H54 (cell line): ENCODE results near the gene SLC4A4.

ENCODE experiments used
- DNase-seq: peaks from one replicate; pipeline ENCODE4 v3.0.0; 2011; ENCODE audit warnings: low spot score, mixed read lengths; ENCODE audit not compliant: insufficient read length
- FAIRE-seq: peaks from 3 replicates; lab custom pipeline; 2011; peaks lifted over from hg19 to GRCh38; lab: Jason Lieb, UNC
- POLR2A ChIP-seq: IDR thresholded peaks from 2 replicates; pipeline ENCODE4 v1.6.1; 2011; ENCODE audit warnings: low read depth, mild to moderate bottlenecking, low read length

The SLC4A4 gene

DNA sequence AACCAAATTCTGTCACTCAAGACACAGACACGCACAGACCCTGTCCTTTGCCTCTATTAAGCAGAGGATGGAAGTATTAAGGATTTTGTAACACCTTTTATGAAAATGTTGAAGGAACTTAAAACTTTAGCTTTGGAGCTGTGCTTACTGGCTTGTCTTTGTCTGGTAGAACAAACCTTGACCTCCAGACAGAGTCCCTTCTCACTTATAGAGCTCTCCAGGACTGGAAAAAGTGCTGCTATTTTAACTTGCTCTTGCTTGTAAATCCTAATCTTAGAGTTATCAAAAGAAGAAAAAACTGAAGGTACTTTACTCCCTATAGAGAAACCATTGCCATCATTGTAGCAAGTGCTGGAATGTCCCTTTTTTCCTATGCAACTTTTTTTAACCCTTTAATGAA is 229.3 kb downstream of the SLC4A4 start:
- no peak for DNase-seq
- FAIRE-seq, result no peak
- TF ChIP-seq POLR2A, result no peak

DNA sequence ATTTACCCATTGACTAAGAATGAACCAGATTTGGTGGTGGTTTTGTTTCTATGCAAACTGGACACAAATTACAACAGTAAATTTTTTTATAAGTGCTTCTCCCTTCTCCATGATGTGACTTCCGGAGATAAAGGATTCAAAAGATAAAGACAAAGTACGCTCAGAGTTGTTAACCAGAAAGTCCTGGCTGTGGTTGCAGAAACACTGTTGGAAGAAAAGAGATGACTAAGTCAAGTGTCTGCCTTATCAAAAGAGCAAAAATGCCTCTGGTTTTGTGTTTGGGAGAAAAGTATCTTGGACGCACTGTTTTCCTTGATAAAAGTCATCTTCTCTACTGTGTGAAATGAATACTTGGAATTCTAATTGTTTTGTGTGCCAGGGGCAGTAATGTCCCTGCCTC is 231.7 kb downstream of the SLC4A4 start:
- FAIRE-seq, result no peak

DNA sequence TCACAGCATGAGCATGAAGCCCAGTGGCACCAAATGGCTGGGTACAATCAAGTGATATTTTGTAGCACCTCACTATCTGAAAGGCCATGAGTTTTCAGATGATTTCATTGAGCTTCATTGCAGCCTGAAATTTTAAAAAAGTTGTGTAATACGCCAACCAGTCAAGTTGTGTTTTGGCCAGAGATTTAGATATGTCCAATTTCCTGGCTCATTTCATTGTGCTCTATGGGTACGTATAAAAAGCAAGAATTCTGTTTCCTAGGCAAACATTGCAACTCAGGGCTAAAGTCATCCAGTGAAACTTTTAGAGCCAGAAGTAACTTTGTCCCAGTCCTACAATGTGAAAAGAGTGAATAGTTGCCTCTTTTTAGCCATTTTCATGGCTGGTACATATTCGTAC is 232.5 kb downstream of the SLC4A4 start:
- no peak for DNase-seq
- no peak for TF ChIP-seq POLR2A
- FAIRE-seq, result no peak

More for the DNA sequence above, 231.7 kb downstream of the SLC4A4 start:
- no peak for DNase-seq
- no peak for TF ChIP-seq POLR2A

DNA sequence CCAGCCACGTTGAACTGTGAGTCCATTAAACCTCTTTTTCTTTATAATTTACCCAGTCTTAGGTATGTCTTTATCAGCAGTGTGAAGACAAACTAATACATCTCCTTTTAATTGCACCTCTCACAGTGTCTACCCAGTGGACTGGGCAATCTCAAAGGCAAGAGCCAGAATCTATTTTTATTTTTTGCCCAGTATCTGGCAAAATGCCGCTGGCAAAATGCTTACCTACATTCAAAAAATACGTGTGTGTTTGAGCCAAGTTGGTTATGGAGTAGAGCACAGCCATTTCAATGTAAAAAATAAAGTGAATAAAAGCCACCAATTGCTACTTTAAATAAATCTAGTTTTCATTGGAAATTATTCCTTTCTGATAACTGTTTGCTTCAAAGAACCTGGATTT is 245.2 kb downstream of the SLC4A4 start:
- TF ChIP-seq POLR2A, result no peak
- DNase-seq (no peak), FAIRE-seq (no peak)

DNA sequence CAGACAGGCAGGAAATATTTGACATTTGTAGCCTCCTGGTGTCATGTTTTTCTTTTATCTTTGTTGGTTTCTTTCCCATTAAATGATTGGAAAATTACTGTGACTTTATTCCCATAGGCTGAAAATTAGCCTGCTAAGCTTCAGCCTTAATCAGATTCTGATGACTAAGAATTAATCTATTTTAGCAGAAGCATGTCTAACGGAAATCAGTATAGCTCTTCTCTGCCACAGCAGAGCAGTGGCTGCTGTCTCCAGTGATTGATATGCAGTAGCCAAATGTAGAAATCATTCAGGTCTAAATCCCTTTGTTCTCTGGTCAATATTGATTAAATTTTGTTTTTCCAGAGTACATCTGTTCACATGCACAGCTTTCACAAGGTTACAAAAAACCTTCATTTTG is 245.8 kb downstream of the SLC4A4 start:
- DNase-seq (no peak), FAIRE-seq (no peak)
- no peak for TF ChIP-seq POLR2A

DNA sequence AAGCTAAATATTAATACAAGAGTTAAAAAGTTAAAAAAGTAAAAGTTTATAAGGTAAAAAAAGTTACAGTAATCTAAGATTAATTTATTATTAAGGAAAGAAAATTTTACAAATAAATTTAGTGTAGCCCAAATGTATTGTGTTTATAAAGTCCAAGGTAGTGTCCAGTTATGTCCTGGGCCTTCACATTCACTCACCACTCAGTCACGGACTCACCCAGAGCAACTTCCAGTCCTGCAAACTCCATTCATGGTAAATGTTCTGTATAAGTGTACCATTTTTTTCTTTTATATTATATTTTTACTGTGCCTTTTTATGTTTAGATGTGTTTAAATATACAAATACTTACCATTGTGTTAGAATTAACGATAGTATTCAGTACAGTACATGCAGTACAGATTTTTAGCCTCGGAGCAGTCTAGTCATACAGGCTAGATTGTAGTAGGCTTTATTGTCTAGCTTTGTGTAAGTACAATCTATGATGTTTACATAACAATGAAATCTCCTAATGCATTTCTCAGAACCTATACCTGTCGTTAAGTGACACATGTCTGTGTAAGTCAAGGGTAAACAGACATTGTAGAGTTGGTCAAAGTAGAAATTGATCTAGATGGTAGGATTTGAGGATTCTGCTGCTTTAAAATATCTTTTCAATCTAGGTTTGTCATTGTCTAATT is 247.4 kb downstream of the SLC4A4 start:
- FAIRE-seq (no peak), DNase-seq (no peak)
- no peak for TF ChIP-seq POLR2A

DNA sequence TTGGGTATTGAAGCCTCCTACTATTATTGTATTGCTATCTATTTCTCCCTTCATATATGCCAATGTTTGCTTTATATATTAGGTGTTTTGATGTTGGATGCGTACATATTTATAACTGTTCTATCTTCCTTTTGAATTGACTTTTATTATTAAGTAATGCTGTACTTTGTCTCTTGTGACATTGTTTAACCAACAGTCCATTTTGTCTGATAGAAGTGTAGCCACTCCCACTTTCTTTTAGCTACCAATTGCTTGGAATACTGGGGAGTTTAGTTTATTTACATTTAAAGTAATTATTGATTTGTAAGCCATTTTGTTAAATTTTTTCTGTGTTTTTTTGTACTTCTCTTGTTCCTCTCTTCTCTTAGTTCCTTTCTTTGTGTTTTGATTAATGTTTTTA is 249.2 kb downstream of the SLC4A4 start:
- DNase-seq (no peak), FAIRE-seq (no peak)
- TF ChIP-seq POLR2A, result no peak

DNA sequence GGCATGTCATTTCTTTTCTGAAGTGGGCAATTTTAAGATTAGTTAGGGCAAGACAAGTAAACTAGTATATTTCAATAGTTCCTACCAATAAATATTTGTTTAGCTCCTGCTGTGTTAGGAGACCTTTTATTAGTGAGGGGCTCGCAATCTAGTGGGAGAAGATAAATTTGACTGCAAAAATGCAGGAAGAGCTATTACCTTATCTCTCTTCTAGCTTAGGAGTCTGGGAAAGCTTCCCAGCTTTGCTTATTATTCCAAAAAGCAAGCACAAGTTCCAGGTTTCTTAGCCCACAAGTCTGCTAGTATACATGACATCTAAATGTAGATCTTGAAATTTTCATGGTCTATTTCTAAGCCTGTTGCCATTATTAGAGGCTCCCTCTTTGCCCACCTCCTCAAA is 254.0 kb downstream of the SLC4A4 start:
- FAIRE-seq, result no peak
- no peak for DNase-seq
- TF ChIP-seq POLR2A, result no peak

DNA sequence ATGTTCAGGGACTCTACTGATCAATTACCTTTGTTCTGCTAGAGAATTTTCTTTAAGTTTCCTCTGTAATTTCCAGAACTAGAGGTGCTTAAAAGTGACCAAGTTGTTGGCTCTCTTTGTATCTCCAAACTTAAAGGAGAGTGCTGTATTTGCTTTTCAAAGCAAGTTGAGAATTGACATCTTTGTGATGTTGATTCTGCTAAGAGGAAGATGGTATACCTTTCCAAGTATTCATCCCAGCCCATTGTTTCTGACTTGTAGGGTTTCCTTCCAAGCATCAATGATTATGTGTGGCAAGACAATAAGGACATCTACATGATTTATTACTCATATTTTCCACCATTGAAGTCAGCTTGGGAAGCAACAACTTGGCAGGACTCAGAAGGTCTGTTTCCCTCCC is 254.5 kb downstream of the SLC4A4 start:
- DNase-seq, result no peak
- TF ChIP-seq POLR2A, result no peak
- FAIRE-seq, result no peak

DNA sequence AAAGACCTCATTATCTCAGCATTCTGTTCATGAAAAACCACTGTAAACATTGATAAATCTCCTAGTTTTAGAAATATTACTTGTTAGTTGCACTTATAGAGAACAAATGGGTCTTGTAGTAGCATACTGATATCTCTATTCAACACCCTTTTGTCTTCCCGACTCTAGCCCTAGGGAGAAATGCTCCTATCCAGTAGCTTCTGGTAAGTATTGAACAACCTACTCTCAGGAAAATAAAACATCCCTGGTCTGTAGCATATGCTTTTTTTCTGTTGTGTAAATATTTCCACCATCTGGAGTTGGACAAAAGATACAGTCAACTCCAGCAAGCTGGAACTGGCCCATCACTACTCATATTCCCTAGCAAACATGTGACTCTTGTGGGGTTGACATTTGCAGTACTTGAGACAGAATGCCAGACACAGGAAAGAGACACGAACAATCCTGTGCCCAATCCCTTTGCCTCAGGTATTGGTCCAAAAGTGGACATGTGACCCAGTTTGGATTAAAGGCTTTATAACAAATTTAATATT is 256.8 kb downstream of the SLC4A4 start:
- DNase-seq (no peak), FAIRE-seq (no peak)
- TF ChIP-seq POLR2A, result no peak

DNA sequence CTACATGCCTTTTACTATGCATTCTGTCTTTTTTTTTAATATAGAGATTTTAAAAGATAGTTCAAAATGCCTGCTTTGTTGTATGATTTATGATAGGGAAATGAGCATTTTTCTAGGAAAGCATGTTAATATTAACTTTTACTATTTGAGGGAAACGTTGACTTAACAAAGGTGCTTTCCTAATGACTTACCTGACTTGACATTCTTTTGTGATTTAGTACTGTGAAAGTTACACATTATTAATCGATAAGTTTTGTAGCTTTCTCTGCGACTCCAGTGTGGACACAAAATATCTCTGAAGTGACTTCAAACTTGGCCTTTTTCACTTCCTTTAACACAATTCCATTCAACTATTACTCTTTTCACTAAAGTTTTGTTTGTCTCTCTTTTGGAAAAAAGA is 260.8 kb downstream of the SLC4A4 start:
- TF ChIP-seq POLR2A, result no peak
- DNase-seq, result no peak
- no peak for FAIRE-seq

DNA sequence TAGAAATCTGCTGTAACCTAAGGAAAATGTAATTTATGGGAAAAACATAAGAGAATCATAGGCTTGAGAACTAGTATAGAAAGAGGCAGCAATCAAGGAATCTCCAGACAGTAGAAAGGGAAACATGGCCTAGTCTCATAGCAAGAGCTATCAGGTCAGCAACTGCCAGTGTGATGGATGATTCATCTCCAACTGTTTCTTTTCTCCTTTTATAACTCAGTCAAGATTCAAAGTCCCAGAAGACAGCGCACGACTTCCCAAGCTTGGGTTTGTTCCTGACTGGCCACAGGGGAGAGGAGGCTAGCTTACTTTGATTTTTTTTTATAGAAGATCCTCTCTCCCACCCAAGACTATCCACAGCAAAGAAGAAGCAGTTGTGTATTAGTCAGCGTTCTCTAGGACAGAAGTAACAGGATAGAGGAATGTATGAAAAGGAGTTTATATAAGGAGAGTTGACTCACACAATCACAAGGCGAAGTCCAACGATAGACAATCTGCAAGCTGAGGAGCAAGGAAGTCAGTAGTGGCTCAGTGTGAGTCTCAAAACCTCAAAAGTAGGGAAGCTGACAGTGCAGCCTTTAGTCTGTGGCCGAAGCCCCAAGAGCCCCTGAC is 263.6 kb downstream of the SLC4A4 start:
- no peak for DNase-seq
- FAIRE-seq, result no peak
- TF ChIP-seq POLR2A, result no peak

DNA sequence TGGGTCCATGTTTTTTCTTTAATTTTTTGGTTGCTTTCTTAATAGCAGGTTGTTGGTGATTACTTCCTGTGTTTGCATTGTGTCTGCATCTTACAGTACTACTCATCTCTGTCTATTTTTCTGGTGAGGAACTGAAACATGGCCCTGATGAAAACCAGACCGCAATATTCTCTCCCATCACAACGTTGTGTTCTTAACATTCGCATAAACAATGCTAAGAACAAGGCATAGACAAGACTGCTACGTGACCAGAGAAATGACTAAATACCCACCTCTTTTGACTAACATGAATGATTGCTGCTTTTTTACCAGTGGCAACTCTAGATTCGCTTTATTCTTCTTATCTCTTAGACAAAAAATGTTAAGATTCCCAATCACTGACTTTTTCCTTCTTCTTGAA is 266.0 kb downstream of the SLC4A4 start:
- no peak for DNase-seq
- FAIRE-seq, result no peak

DNA sequence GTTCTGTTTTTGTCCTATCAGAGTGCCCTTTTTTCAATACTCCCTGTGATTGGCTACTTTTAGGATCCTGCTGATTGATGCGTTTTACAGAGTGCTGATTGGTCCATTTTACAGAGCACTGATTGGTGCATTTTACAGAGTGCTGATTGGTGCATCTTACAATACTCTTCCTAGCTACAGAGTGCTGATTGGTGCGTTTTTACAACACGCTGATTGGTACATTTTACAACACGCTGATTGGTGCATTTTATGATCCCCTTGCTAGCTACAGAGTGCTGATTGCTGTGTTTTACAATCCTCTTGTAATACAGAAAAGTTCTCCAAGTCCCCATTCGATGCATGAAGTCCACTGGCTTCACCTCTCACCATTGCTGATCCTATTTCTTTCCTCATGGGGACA is 268.3 kb downstream of the SLC4A4 start:
- FAIRE-seq (no peak), DNase-seq (no peak)
- no peak for TF ChIP-seq POLR2A

More for the DNA sequence above, 266.0 kb downstream of the SLC4A4 start:
- TF ChIP-seq POLR2A, result no peak

DNA sequence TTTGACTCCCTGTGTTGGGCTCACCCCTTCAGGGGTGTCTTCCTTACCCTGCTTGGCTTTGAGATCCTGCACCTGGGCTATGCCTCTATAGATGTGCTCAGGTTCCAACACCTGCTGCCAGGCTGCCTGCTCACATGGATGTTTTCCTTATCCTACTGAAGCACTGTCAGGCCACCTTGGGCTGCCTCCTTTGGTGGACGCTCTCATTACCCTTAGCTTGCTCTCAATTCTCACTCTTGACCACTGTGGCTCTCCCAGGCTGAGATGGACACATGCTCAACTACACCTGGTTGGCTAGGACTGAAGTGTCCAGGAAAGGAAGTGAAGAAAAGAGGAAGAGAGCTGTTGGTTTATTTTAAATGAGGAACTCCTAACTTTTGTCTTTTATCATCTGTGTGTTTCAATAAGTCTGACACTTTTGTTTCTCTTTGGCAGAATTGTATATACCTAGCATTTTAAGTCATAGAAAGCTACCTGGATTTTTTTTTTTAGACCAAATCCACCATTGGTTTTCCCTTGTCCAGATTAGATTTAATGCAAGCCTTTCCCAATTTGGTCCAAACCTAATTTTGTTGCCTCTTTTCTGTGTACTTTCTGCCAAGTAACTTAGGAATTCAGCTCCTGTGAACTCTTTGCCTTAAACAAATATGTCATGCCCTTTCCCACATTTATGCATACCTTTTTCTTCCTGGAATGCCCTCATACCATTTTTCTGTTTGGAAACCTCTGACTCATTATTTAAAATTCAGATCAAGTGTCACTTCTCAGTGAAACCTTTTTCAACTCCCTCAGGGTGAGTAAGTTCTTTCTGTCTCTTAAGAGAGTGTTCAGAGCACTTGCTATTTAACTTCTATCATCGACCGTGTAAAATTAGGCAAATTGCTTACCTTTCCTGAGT is 269.2 kb downstream of the SLC4A4 start:
- DNase-seq (no peak), FAIRE-seq (no peak)
- no peak for TF ChIP-seq POLR2A
